ENCODE results near the gene MCM3AP.

MCM3AP gene

DNA sequence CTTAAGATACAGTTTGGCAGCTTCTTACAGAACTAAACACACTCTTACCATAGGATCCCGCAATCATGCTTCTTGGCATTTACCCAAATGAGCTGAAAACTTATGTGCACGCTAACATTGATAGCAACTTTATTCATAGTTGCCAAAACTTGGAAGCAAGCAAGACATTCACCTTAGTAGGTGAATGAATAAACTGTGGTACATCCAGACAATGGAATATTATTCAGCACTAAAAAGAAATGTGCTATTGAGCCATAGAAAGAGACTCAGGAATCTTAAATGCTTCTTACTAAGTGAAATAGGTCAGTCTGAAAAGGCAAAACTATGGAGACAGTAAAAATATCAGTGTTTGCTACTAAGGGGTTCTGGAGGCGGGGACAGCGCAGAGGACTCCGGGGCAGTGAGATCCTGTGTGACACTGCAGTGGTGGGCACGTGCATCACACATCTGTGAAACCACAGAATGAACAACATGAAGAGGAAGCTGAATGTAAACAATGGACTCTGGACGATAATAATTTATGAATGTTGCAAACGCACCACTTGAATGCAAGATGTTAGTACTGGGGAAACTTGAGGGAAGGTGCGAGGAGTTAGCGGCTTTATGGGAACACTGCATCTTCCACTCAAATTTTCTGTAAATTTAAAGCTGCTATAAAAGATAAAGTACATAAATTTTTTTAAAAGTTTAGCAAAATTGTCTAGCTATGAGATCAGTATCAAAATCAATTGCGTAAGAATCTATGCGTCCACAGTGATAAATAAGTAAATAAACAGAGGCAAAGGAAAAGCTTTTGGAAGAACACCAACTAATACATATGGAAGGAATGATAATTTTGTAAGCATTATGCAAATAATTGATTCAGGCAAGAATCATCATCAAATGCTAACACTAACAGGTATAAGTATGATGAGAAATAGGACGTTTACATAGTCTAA lies 85.7 kb downstream of the MCM3AP start:
- DNase-seq (ENCODE audit: extremely low spot score): no peak
- no peak for TF ChIP-seq ZNF384 (IDR thresholded peaks at IDR 0.05)
- no peak for TF ChIP-seq FOXK2 (IDR thresholded peaks at IDR 0.05)
- TF ChIP-seq SUZ12 (IDR thresholded peaks at IDR 0.05): no peak
- ChIA-PET CTCF (no interaction called here), POLR2A (no interaction called here)

DNA sequence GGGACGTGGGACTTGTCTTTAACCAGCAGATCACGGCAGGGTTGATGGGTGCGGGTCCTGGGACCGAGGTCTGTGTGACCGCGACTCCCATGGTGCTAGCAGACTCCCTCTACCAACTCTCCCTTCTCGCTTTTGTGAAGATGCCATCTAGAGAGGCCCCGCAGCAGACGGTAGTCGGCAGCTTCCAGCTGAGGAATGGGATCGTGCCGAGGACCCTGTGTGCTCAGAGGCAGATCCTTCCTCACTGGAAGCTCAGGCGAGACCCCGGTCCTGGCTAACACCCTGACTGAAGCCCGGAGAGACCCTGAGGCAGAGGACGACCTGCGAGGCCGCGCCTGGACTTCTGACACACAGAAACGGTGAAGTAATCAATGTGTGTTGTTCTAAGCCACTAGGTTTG lies 88.7 kb downstream of the MCM3AP start:
- POLR2A ChIA-PET: no interaction called here
- CTCF ChIA-PET: no interaction called here
- DNase-seq (ENCODE audit: extremely low spot score): no peak
- TF ChIP-seq FOXM1 (IDR thresholded peaks at IDR 0.05; ENCODE audit: borderline replicate concordance) (no peak), ARNT (IDR thresholded peaks at IDR 0.05) (no peak), L3MBTL2 (conservative IDR thresholded peaks at IDR 0.05) (no peak), SUZ12 (IDR thresholded peaks at IDR 0.05) (no peak), BHLHE40 (IDR thresholded peaks at IDR 0.05; ENCODE audit: borderline replicate concordance) (no peak), NFRKB (IDR thresholded peaks at IDR 0.05) (no peak), FOXK2 (IDR thresholded peaks at IDR 0.05) (no peak), HDGF (IDR thresholded peaks at IDR 0.05; ENCODE audit: borderline replicate concordance) (no peak), LEF1 (IDR thresholded peaks at IDR 0.05; ENCODE audit: borderline replicate concordance) (no peak), CTBP1 (IDR thresholded peaks at IDR 0.05; ENCODE audit: borderline replicate concordance) (no peak), ELF4 (IDR thresholded peaks at IDR 0.05) (no peak), ZNF384 (IDR thresholded peaks at IDR 0.05) (no peak), SP1 (IDR thresholded peaks at IDR 0.05) (no peak), TARDBP (IDR thresholded peaks at IDR 0.05) (no peak), FOXA1 (IDR thresholded peaks at IDR 0.05) (no peak)
- TF ChIP-seq, protein P1, sequence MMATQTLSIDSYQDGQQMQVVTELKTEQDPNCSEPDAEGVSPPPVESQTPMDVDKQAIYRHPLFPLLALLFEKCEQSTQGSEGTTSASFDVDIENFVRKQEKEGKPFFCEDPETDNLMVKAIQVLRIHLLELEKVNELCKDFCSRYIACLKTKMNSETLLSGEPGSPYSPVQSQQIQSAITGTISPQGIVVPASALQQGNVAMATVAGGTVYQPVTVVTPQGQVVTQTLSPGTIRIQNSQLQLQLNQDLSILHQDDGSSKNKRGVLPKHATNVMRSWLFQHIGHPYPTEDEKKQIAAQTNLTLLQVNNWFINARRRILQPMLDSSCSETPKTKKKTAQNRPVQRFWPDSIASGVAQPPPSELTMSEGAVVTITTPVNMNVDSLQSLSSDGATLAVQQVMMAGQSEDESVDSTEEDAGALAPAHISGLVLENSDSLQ (IDR thresholded peaks at IDR 0.05): no peak

DNA sequence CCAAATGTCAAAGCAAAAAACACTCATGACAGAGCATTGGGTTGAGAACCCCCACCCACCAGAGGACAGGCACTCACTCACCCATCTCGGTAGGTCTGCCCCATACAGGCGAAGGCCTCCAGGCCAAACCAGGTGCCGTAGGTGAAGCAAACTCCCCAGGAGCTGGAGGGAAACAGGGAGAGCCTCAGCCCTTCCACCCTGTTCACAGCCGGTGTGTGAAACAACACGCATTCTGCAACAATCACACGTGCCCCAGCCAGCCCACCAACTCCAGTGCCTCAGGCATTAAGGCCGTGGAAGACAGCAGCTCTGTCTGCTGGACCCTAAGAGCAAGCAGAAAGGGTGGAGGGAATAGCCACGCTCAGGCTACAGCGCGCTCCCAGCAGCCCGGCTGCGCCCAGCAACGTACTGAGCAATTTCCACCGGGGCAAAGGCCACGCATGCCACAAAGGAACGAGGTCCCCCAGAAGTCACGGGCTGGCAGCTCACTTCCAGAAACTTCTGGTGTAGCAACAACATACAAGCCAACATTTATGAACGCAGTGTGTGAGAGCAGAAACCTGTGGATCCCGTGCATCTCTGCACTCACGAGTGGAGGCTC lies 89.7 kb downstream of the MCM3AP start:
- ChIA-PET CTCF (no interaction called here), POLR2A (no interaction called here)
- DNase-seq (ENCODE audit: extremely low spot score): no peak
- TF ChIP-seq BHLHE40 (IDR thresholded peaks at IDR 0.05; ENCODE audit: borderline replicate concordance): no peak
- no peak for TF ChIP-seq SP1 (IDR thresholded peaks at IDR 0.05)

DNA sequence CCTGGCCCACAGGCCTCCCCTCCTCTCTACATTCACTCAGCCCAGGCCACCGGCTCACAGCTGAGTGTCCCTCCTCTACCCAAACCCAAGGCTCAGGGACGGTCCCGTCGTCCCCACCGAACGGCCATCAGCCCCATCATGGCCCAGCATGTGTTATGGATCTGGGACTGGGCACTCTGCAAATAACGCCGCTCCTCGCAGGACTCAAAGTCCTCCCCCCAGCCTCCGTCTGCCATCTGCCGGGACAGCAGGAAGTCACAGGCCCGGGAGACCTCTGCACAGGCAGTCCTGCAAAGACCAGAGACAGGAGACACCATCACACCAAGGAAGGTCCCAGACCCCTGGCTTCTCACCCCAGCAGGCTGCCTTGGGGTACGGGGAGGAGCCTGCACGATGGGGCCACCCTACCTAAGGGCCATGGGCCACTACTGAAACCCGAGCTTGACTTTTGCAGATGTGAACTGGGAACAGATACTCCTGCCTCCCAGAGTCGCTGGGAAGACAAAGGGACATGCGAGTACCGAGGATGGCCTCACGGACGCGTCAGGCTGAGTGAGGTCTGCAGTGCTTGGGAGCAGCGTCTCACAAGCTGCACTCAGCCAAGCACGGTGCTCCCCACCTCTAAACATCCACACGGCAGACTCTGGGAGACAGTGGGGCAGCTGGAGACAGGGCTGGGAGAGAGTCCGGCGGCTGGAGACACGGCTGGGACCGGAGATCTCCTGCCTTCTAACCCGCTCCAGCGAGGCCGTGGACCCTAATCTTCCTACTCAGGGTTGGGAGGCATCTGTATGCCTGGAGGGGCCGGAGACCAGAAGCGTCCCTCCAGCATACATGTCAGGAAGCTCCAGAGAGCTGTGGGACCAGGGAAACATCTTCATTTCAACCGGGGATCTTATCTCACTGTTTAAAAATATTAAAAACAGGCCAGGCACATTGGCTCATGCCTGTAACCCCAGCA lies 90.8 kb downstream of the MCM3AP start:
- no peak for TF ChIP-seq L3MBTL2 (conservative IDR thresholded peaks at IDR 0.05)
- TF ChIP-seq FOXK2 (IDR thresholded peaks at IDR 0.05): no peak
- no peak for TF ChIP-seq CTBP1 (IDR thresholded peaks at IDR 0.05; ENCODE audit: borderline replicate concordance)
- no peak for TF ChIP-seq FOXA1 (IDR thresholded peaks at IDR 0.05)
- POLR2A ChIA-PET: no interaction called here
- CTCF ChIA-PET: no interaction called here
- DNase-seq (ENCODE audit: extremely low spot score): no peak

DNA sequence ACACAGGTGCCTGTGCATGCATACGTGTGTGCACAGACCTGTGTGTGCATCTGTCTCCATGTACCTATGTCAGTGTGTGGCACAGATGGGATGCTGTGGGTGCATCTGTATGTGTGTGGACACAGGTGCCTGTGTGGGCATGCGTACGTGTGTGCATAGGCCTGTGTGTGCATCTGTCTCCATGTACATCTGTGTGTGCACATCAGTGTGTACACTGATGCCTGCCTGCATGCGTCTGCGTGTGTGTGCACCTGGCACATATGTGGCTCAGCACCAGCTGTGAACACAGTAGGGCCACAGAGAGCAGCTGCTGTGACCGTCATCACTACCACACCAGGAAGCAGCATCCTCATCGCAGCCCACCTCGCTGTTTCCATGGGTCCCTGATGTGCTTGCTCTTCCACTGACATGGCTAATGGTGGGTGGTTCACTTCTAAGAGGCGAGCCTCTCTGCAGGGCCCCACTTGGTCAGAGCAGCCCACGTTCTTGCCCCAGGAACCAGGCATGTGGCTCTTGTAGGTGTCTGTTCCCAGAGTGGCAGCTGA lies 91.5 kb downstream of the MCM3AP start:
- DNase-seq (ENCODE audit: extremely low spot score): no peak
- CTCF ChIA-PET: no interaction called here
- POLR2A ChIA-PET: no interaction called here
- no peak for TF ChIP-seq SP1 (IDR thresholded peaks at IDR 0.05)
- no peak for TF ChIP-seq FOXA1 (IDR thresholded peaks at IDR 0.05)
- no peak for TF ChIP-seq SUZ12 (IDR thresholded peaks at IDR 0.05)
- TF ChIP-seq, protein P1 (IDR thresholded peaks at IDR 0.05): no peak
- no peak for TF ChIP-seq FOXK2 (IDR thresholded peaks at IDR 0.05)
- no peak for TF ChIP-seq ARNT (IDR thresholded peaks at IDR 0.05)
- no peak for TF ChIP-seq L3MBTL2 (conservative IDR thresholded peaks at IDR 0.05)
- TF ChIP-seq BHLHE40 (IDR thresholded peaks at IDR 0.05; ENCODE audit: borderline replicate concordance): no peak
- TF ChIP-seq TARDBP (IDR thresholded peaks at IDR 0.05): no peak
- no peak for TF ChIP-seq FOXM1 (IDR thresholded peaks at IDR 0.05; ENCODE audit: borderline replicate concordance)
- TF ChIP-seq ZNF384 (IDR thresholded peaks at IDR 0.05): no peak
- no peak for TF ChIP-seq NFRKB (IDR thresholded peaks at IDR 0.05)
- no peak for TF ChIP-seq CTBP1 (IDR thresholded peaks at IDR 0.05; ENCODE audit: borderline replicate concordance)
- TF ChIP-seq HDGF (IDR thresholded peaks at IDR 0.05; ENCODE audit: borderline replicate concordance): no peak
